SK-MEL-5 (cell line): ENCODE results near the gene CDKN2AIPNL. TPM values are rescaled to one million over a fixed set of nuclear protein-coding genes. Genes with fewer than 3 reads are reported as not detected.

Source experiments
- DNase-seq: peaks from one replicate; pipeline ENCODE4 v3.0.0-alpha.2; 2016; ENCODE audit warnings: low read depth, low spot score
- in situ Hi-C: cut with HindIII; loops from 2 replicates; pipeline ENCODE4 v1.10.0; 2016; ENCODE audit warnings: low sequenced_read_pairs, high pct_unique_total_duplicates, low pct_unique_long_range_greater_than_20kb
- polyA plus RNA-seq, 2 experiments: library from polyadenylated mRNA; depleted of rRNA; stranded (reverse); fragments of >200 nt; gene quantifications; 2 replicates each; pipeline ENCODE4 v1.2.3, GENCODE V29; 2015
- total RNA-seq: library from RNA; depleted of rRNA; stranded (reverse); fragments of >200 nt; shearing (Covaris generic); gene quantifications from 2 replicates; pipeline ENCODE4 v1.2.3, GENCODE V29; 2014; rRNA removed

The CDKN2AIPNL gene, protein sequence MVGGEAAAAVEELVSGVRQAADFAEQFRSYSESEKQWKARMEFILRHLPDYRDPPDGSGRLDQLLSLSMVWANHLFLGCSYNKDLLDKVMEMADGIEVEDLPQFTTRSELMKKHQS
- 39.1 and 43.6 TPM in 2 replicates for total RNA-seq
- polyA plus RNA-seq (2015; cell fraction: cytosol; rRNA removed), result 38.6 and 39.6 TPM in 2 replicates
- polyA plus RNA-seq (2015; cell fraction: nucleus; rRNA removed), result 3.7 and 7.0 TPM in 2 replicates

- in situ Hi-C loops, result no loop called here
- DNase-seq, result peak; percentile 85
Measured at GRCh38 chr5:134411546-134412266, at the start of gene CDKN2AIPNL. TSS of gene CDKN2AIPNL (minus strand) at chr5:134411881. CDS start at chr5:134411854, 27 bp downstream.

GRCh38 chr5:134460551-134460950, 48.9 kb upstream of the CDKN2AIPNL start:
- in situ Hi-C loops, result no loop called here
- no peak for DNase-seq

- in situ Hi-C loops, result no loop called here
- DNase-seq, result no peak
Measured at GRCh38 chr5:134459491-134459890, 47.8 kb upstream of the CDKN2AIPNL start.

DNA sequence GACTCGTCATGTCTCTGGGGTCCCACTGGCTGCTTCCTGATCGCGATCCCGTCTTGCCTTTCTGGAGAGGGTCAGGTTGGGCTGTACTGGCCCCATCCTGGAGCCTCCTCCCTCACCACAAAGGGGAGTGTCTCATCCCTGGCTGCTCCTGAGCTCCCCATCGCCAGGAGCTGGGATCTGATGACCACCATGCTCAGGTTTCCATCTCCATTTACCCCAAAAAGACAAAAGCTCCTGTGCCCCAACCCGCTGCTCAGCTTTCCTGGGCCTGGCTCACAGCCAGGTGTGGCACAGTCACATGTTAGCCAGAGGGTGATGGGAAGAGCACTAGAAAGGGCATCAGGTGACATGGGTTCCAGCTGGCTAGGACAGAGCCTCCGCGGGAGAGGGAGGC, 47.3 kb upstream of the CDKN2AIPNL start:
- DNase-seq, result no peak
- in situ Hi-C loops, result no loop called here

DNA sequence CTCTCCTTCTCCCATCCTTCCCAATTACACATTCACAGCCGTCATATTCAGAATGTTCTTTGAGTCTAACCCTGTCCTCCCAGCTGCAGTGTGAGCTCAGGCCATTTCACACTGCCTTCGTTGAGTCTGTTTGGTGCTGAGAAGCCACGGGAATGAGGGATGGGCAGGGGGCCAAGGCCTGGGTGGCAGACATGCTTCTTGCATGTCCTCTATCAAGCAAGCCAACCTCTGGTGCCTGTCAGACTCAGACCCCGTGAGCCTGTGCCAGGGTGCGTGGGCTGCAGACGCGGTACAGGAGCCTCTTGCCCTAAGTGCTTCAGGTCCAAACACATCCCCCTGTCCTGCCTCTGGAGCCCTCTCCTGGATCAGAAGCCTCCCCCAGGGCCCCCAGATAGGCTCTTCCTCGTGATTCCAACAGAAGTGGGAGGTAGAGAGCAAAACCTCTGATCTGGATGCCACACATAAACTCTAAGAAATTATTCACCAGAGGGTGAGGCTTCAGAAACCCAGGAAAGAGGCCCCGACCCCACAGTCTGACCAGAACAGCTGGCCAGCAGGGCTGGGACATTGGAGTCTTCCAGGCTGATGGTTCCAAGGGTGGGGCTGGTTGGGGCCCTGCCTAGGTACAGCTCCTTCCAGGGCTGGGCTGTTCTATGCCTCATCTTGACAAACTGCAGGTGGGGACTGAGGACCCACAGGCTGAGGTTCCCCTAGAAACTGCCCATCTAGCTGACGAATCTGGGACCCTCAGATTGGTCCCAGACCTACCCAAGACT, 46.7 kb upstream of the CDKN2AIPNL start:
- DNase-seq, result no peak
- in situ Hi-C loops, result no loop called here

DNA sequence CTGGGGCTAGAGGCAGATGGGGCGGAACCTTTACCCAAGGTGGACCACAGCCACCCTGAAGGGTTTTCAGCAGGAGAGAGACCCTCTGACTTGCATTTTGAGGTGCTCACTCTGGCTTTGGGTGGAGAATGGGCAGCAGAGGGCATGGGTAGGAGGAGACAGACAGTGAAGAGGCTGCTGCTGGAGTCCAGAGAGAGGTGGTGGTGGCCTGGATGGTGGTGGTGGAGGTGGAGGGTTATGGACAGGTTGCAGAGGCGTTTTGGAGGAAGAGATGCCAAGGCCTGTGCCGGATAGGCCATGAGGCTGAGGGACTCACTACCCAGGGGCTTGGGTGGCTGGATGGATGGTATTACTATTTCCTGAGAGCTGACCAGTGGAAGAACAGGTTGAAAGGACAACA, 46.1 kb upstream of the CDKN2AIPNL start:
- DNase-seq, result no peak
- in situ Hi-C loops, result no loop called here

DNA sequence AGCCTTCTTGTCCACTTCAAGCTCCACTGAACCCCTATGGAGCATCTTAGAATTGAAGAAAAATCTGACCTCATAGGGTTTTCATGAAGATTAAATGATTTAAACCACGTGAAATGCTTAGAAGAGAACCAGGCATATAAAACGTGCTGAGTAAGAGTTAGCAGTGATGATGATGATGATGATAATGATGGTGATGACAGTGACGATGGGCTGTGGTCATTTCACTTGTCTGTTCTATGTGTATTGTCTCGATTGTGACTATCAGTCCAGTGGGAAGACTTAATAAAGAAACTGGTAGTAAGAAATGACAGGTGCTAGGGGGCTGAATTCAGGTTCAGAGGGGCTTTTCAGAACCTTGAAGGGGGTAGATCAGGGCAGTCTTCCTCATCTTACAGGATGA, 45.1 kb upstream of the CDKN2AIPNL start:
- in situ Hi-C loops, result no loop called here
- DNase-seq, result no peak

DNA sequence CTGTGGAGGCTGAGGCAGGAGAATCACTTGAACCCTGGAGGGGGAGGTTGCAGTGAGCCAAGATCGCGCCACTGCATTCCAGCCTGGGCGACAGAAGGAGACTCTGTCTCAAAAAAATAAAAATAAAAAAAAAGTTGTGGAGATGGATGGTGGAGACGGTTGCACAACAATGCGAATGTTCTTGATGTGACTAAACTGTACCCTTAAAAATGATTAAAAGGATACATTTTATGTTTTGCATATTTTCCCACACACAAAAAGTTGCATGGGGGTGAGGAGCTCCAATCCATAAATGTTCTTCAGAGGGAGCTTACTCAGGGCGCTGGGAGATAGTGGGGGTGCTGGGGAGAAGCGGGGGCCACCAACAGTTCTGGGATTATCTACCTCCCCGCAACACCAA, 43.8 kb upstream of the CDKN2AIPNL start:
- in situ Hi-C loops, result no loop called here
- no peak for DNase-seq

DNA sequence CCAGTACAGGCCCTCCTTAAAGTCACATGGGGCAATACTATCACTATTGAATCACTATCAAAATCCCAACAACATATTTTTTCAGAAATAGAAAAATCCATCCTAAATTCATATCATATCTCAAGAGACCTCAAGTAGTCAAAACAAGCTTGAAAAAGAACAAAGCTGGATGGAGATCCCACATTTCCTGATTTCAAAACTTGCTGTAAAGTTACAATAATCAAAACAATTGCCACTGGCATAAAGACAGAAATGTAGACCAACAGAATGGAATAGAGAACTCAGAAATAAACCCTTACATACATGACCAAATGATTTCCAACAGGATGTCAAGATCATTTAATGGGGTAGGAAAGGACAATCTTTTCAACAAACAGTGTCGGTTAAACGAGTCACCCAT, 41.3 kb upstream of the CDKN2AIPNL start:
- no peak for DNase-seq
- in situ Hi-C loops, result no loop called here

- in situ Hi-C loops, result no loop called here
Measured at GRCh38 chr5:134451936-134452505, 40.3 kb upstream of the CDKN2AIPNL start.

GRCh38 chr5:134451225-134451935, 39.7 kb upstream of the CDKN2AIPNL start:
- in situ Hi-C loops, result no loop called here
- no peak for DNase-seq

More at GRCh38 chr5:134451936-134452505, 40.3 kb upstream of the CDKN2AIPNL start:
- DNase-seq, result no peak

GRCh38 chr5:134450374-134450773, 38.7 kb upstream of the CDKN2AIPNL start:
- DNase-seq, result no peak
- in situ Hi-C loops, result no loop called here

DNA sequence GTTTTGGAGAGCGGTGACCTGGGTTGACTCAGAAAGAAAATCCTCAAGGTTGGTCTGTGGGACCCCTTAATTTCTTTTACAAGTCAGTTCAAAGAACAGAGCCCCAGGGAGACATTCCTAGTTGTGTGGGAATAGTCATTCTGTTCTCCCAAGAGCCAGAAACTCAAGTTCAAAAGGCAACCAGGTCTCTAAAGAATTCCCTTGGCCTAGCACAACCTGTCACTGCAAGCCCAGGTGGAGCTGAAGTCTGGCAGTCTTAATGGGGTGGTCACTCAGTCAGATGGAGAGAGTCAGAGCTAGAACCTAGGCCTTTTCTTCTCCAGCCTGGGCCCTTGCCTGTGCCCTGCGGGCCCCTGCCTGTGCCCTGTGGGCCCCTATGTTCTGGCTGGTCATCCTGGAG, 37.5 kb upstream of the CDKN2AIPNL start:
- in situ Hi-C loops, result no loop called here
- no peak for DNase-seq

GRCh38 chr5:134447815-134448520, 36.3 kb upstream of the CDKN2AIPNL start:
- in situ Hi-C loops, result no loop called here
- DNase-seq, result no peak

DNA sequence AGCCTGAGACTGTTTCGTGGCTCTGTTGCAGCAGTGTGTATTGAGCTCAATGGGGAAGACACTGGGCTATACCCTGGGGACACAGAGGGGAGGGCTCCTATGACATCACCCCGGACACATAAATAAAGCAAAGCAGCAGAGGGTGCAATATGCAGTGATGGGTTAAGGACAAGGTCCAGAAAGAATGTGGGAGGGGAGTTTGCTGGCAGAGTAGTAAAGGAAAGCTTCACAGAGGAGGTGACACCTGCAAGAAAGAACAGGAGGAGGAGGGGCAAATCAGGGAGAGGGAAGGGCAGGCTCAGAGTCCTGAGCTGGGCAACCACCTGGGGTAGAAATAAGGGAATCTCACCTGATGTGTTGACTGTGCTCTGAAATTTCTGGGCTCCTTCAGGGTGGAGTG, 35.3 kb upstream of the CDKN2AIPNL start:
- no peak for DNase-seq
- in situ Hi-C loops, result no loop called here

DNA sequence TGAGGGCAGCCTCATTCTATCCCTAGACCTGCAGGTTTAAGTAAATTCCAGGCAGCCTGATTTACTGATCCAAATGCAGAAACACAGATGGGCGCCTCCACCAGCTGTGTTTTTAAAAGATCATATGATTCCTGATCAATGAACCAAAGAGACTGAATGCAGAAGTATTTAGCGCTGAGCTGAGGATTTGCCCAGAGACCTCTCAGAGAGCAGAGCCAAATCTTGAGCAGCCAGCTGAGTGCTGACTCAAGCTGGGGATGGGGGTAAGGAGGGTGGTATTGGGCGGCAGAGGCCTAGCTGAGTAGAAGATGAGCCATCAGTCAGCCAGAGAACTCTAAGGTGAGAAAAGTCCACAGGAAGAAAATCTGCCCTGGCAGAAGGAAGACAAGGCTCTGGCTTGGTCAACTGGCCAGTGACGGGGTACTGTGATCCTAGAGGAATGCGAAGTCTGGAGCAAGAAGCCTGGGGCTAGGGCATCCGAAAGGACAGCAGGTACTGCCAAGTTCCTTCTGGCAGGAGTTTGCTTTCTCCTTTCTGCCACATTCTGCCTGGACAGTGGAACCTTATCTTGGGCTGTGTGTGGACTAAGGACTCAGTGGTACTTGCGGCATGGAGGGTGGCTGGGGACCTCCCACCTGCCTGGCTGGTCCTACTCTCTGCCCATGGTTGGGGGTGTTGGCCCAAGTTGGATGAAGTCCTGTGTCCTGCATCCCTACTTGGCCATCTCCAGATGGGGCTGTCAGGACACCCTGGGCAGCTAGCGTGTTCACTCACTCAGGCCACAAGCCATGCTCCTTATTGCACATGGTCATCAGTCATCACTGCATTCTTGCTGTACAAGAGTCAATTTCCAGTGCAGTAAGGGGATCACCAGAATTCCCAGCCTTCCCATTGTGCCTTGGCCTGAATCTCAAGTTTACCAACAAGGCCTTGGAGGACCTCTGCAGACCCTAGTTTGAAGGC, 34.5 kb upstream of the CDKN2AIPNL start:
- DNase-seq, result no peak
- in situ Hi-C loops, result no loop called here
